IMR-90 (cell line): ENCODE measurements around the gene NFKBIA. TPM values are rescaled to one million over a fixed set of nuclear protein-coding genes. Genes with fewer than 3 reads are reported as not detected.

Source experiments
- ATAC-seq: fragments of 200-7000 bp; cut with Tn5 transposase; 2 replicates; pipeline ENCODE4 v1.9.1; 2020; ENCODE audit warnings: low read depth, mild to moderate bottlenecking, moderate library complexity
- BruUV-seq: library from RNA; stranded (reverse); fragments of 400-500 nt; replicated peaks from 2 replicates; lab custom pipeline; 2021; lab: Mats Ljungman, UMichigan
- CTCF ChIA-PET: fragments of 300-600 bp; formaldehyde crosslinking; extraction: SDS; loops from one replicate; lab custom pipeline; 2021; ENCODE audit warnings: antibody characterized with exemption; lab: Yijun Ruan, JAX
- POLR2A ChIA-PET: fragments of 300-600 bp; sonication (Branson Sonifier 250); formaldehyde crosslinking; loops from one replicate; lab custom pipeline; 2022; ENCODE audit warnings: antibody characterized with exemption; ENCODE audit not compliant: unreplicated experiment; lab: Charles Lee
- DNase-seq: peaks from one replicate; pipeline ENCODE4 v3.0.0; 2013
- H2AFZ ChIP-seq: replicated peaks from 2 replicates; pipeline ENCODE3; 2013; ENCODE audit warnings: low read length, mild to moderate bottlenecking; ENCODE audit not compliant: poor library complexity
- H2AK5ac ChIP-seq: 2 replicates; pipeline ENCODE4 v1.6.1; 2013; ENCODE audit warnings: low read depth, low read length, inconsistent platforms
- H2AK9ac ChIP-seq: replicated peaks from 2 replicates; pipeline ENCODE3; 2013; ENCODE audit warnings: mild to moderate bottlenecking, low read depth, low read length, moderate library complexity; ENCODE audit not compliant: poor library complexity
- H2BK120ac ChIP-seq: 2 replicates; pipeline ENCODE4 v1.6.1; 2013; ENCODE audit warnings: low read depth, low read length, inconsistent platforms
- H2BK15ac ChIP-seq: 3 replicates; pipeline ENCODE4 v1.6.1; 2013; ENCODE audit warnings: low read depth, low read length, inconsistent platforms
- H2BK20ac ChIP-seq: 2 replicates; pipeline ENCODE4 v1.6.1; 2013; ENCODE audit warnings: low read depth, mild to moderate bottlenecking, inconsistent platforms, low read length, moderate library complexity
- H2BK5ac ChIP-seq: 2 replicates; pipeline ENCODE4 v1.6.1; 2013; ENCODE audit warnings: mild to moderate bottlenecking, low read depth, low read length, inconsistent platforms; ENCODE audit not compliant: poor library complexity, severe bottlenecking
- H3K14ac ChIP-seq: replicated peaks from 2 replicates; pipeline ENCODE4 v1.6.1; 2013; ENCODE audit warnings: low read depth, low read length, inconsistent platforms
- H3K18ac ChIP-seq: 2 replicates; pipeline ENCODE4 v1.6.1; 2013; ENCODE audit warnings: low read depth, low read length, control low read depth
- H3K23ac ChIP-seq: 2 replicates; pipeline ENCODE4 v1.6.1; 2013; ENCODE audit warnings: low read depth, low read length, inconsistent platforms
- H3K27ac ChIP-seq: 2 replicates; pipeline ENCODE4 v1.5.1; 2013; ENCODE audit warnings: mild to moderate bottlenecking, control low read depth, low read length; ENCODE audit not compliant: insufficient read depth
- H3K27me3 ChIP-seq: 2 replicates; pipeline ENCODE4 v1.6.1; 2013; ENCODE audit warnings: low read length; ENCODE audit not compliant: control insufficient read depth, insufficient read depth
- H3K36me3 ChIP-seq: 2 replicates; pipeline ENCODE4 v1.6.1; 2013; ENCODE audit warnings: low read length, mixed read lengths; ENCODE audit not compliant: control insufficient read depth, insufficient read depth
- H3K4ac ChIP-seq: 2 replicates; pipeline ENCODE4 v1.6.1; 2013; ENCODE audit warnings: low read depth, low read length, inconsistent platforms
- H3K4me1 ChIP-seq: 2 replicates; pipeline ENCODE4 v1.6.1; 2013; ENCODE audit warnings: low read length, mixed read lengths; ENCODE audit not compliant: control insufficient read depth, insufficient read depth
- H3K4me2 ChIP-seq: 2 replicates; pipeline ENCODE4 v1.6.1; 2013; ENCODE audit warnings: low read depth, mild to moderate bottlenecking, control low read depth, low read length, moderate library complexity
- H3K4me3 ChIP-seq: 2 replicates; pipeline ENCODE4 v1.5.1; 2013; ENCODE audit warnings: low read depth, mild to moderate bottlenecking, control low read depth, low read length, moderate library complexity; ENCODE audit not compliant: insufficient read depth
- H3K56ac ChIP-seq: 2 replicates; pipeline ENCODE4 v1.6.1; 2013; ENCODE audit warnings: low read length, inconsistent platforms; ENCODE audit not compliant: insufficient read depth; ENCODE audit errors: extremely low read depth
- H3K79me1 ChIP-seq, 2 experiments: 2 replicates each; pipeline ENCODE4 v1.6.1; 2013; ENCODE audit warnings: low read length in 2 of 2, inconsistent platforms in 1 of 2, low read depth in 1 of 2
- H3K9ac ChIP-seq: 2 replicates; pipeline ENCODE4 v1.6.1; 2013; ENCODE audit warnings: low read depth, low read length, control low read depth
- H3K9me1 ChIP-seq: 2 replicates; pipeline ENCODE4 v1.6.1; 2013; ENCODE audit warnings: low read length, inconsistent platforms; ENCODE audit not compliant: insufficient read depth
- H3K9me3 ChIP-seq: 2 replicates; pipeline ENCODE4 v1.6.1; 2013; ENCODE audit warnings: low read length; ENCODE audit not compliant: control insufficient read depth, insufficient read depth
- H4K20me1 ChIP-seq: 2 replicates; pipeline ENCODE4 v1.6.1; 2013; ENCODE audit warnings: low read length, inconsistent platforms; ENCODE audit not compliant: insufficient read depth
- H4K5ac ChIP-seq: 2 replicates; pipeline ENCODE4 v1.6.1; 2013; ENCODE audit warnings: mild to moderate bottlenecking, low read depth, low read length, control low read depth
- H4K8ac ChIP-seq, 2 experiments: 2 replicates each; pipeline ENCODE4 v1.6.1; 2013; ENCODE audit warnings: low read depth in 2 of 2, low read length in 2 of 2, control low read depth in 1 of 2, inconsistent platforms in 1 of 2
- H4K91ac ChIP-seq: 2 replicates; pipeline ENCODE4 v1.6.1; 2013; ENCODE audit warnings: low read depth, low read length, inconsistent platforms; ENCODE audit not compliant: insufficient read depth
- BHLHE40 ChIP-seq: fragments of 150-350 bp; IDR thresholded peaks from 2 replicates; pipeline ENCODE4 v1.6.1; 2016; ENCODE audit warnings: mild to moderate bottlenecking, low read depth, low read length
- CEBPB ChIP-seq: IDR thresholded peaks from 2 replicates; pipeline ENCODE4 v1.6.1; 2012; ENCODE audit warnings: low read depth, low read length, improper control_type of control experiment
- CHD1 ChIP-seq: IDR thresholded peaks from 2 replicates; pipeline ENCODE4 v1.6.1; 2012; ENCODE audit warnings: low read depth, low read length, improper control_type of control experiment
- CTCF ChIP-seq: conservative IDR thresholded peaks from 2 replicates; pipeline ENCODE4 v1.5.1; 2012; ENCODE audit warnings: mild to moderate bottlenecking, low read depth, low read length, improper control_type of control experiment
- FOS ChIP-seq: fragments of 150-350 bp; IDR thresholded peaks from 2 replicates; pipeline ENCODE4 v1.6.1; 2016; ENCODE audit warnings: low read depth, low read length
- MAFK ChIP-seq: IDR thresholded peaks from 2 replicates; pipeline ENCODE4 v1.6.1; 2012; ENCODE audit warnings: low read depth, low read length, improper control_type of control experiment
- MAZ ChIP-seq: IDR thresholded peaks from 2 replicates; pipeline ENCODE4 v1.6.1; 2012; ENCODE audit warnings: low read depth, mild to moderate bottlenecking, low read length, improper control_type of control experiment, moderate library complexity, borderline replicate concordance
- POLR2A ChIP-seq: IDR thresholded peaks from 2 replicates; pipeline ENCODE4 v1.6.1; 2012; ENCODE audit warnings: mild to moderate bottlenecking, low read depth, low read length
- RAD21 ChIP-seq: IDR thresholded peaks from 2 replicates; pipeline ENCODE4 v1.6.1; 2012; ENCODE audit warnings: low read length, improper control_type of control experiment
- RCOR1 ChIP-seq: IDR thresholded peaks from 2 replicates; pipeline ENCODE4 v1.6.1; 2012; ENCODE audit warnings: mild to moderate bottlenecking, low read length, improper control_type of control experiment; ENCODE audit not compliant: insufficient replicate concordance
- RFX5 ChIP-seq: IDR thresholded peaks from 2 replicates; pipeline ENCODE4 v1.8.0; 2012; ENCODE audit warnings: low read depth, mild to moderate bottlenecking, low read length, moderate library complexity
- SMC3 ChIP-seq: fragments of 150-350 bp; IDR thresholded peaks from 2 replicates; pipeline ENCODE4 v1.6.1; 2016; ENCODE audit warnings: low read depth, mild to moderate bottlenecking, antibody characterized with exemption, low read length, moderate library complexity
- WGBS, 2 experiments: methylation state at CpG; one replicate each; pipeline versions ENCODE4 v1.1.5 to v1.1.7; 2013; ENCODE audit warnings: missing lambda C conversion rate in 2 of 2; ENCODE audit not compliant: insufficient read length in 1 of 2; ENCODE audit errors: extremely low coverage in 2 of 2; 5-methylcytosine and 5-hydroxymethylcytosine counted together
- dilution Hi-C: fragments of 300-500 bp; cut with HindIII; formaldehyde crosslinking; loops from one replicate; pipeline ENCODE4 v1.14.3; 2018; ENCODE audit warnings: low sequenced_read_pairs; ENCODE audit not compliant: unreplicated experiment
- in situ Hi-C: fragments of 300-500 bp; cut with MboI; formaldehyde crosslinking; loops from 3 replicates; pipeline ENCODE4 v1.14.3; 2019; ENCODE audit warnings: low sequenced_read_pairs, inconsistent platforms, mixed read lengths
- intact Hi-C: fragments of 100-400 bp; cut with micrococcal nuclease; formaldehyde crosslinking; loops from 2 replicates; pipeline ENCODE4 v1.10.0; 2022
- polyA plus RNA-seq, 3 experiments: library from polyadenylated mRNA; depleted of rRNA; stranded (reverse); fragments of >200 nt; gene quantifications; 2 replicates each; pipeline ENCODE4 v1.2.3, GENCODE V29; 2012; ENCODE audit warnings: low replicate concordance in 1 of 3
- total RNA-seq: library from RNA; depleted of rRNA; stranded (reverse); fragments of >200 nt; gene quantifications from 2 replicates; pipeline ENCODE4 v1.2.3, GENCODE V29; 2012
- TF ChIP-seq, protein P1 (sequence below): fragments of 150-350 bp; IDR thresholded peaks from 2 replicates; pipeline ENCODE4 v1.6.1; 2016; ENCODE audit warnings: low read depth, mild to moderate bottlenecking, low read length, moderate library complexity, borderline replicate concordance
- TF ChIP-seq, protein P2 (sequence below): fragments of 150-350 bp; IDR thresholded peaks from 2 replicates; pipeline ENCODE4 v1.6.1; 2017; ENCODE audit warnings: mild to moderate bottlenecking, antibody characterized with exemption, low read length, low read depth

Gene NFKBIA
- total and polyA plus RNA-seq, 2 of the 4 experiments (the other 2 are of a cell fraction) = 71.1 to 97.1 TPM

DNA sequence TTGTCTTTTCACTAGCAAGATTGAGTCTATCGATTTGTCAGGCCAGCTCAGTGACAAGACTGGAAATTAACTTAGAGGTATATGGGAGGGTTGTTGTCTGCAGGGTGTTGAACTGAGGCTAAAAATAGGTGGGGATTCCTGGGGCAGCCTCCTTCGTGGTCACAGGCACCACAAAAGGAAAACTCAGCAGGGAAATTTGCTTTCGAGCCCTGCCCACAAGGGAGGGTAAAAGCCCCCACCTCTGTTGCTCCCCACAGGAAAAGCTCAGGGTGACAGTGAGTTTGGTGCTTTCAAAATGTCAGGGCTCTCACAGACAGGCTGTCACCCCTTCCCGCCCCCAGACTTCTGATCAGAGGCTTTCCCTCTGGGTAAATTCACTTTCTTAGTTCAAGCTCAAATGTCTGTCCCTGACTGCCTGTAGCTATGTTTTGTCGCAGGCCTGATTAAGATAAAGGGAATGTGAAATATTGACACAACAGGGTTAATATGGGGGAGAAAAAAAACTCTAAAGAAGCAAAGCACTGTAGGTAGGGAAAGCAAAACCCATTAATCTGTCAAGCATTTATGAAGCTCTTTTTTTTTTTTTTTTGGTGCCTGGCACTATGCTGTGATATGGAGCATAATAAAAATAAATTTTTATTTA lies 11.7 kb upstream of the NFKBIA start:
- POLR2A ChIA-PET = interaction anchor here (0.5 to 0.7 kb wide), 2 partner anchors 35 to 124 kb away, joined by 4 to 5 read pairs; partner anchors contain the start of gene PSMA6
- in situ Hi-C loops = loop anchor here (25.0 kb wide), 1 partner anchor 754 kb away; no protein-coding TSS in a partner anchor
- no peak for TF ChIP-seq MAZ
- no peak for TF ChIP-seq CHD1
- TF ChIP-seq RFX5 = no peak
- no peak for TF ChIP-seq FOS
- no peak for TF ChIP-seq RAD21
- TF ChIP-seq, protein P1, sequence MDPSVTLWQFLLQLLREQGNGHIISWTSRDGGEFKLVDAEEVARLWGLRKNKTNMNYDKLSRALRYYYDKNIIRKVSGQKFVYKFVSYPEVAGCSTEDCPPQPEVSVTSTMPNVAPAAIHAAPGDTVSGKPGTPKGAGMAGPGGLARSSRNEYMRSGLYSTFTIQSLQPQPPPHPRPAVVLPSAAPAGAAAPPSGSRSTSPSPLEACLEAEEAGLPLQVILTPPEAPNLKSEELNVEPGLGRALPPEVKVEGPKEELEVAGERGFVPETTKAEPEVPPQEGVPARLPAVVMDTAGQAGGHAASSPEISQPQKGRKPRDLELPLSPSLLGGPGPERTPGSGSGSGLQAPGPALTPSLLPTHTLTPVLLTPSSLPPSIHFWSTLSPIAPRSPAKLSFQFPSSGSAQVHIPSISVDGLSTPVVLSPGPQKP = no peak
- no peak for TF ChIP-seq SMC3
- no peak for TF ChIP-seq POLR2A
- TF ChIP-seq RCOR1 = no peak
- TF ChIP-seq CEBPB = no peak
- TF ChIP-seq BHLHE40 = no peak
- TF ChIP-seq, protein P2, sequence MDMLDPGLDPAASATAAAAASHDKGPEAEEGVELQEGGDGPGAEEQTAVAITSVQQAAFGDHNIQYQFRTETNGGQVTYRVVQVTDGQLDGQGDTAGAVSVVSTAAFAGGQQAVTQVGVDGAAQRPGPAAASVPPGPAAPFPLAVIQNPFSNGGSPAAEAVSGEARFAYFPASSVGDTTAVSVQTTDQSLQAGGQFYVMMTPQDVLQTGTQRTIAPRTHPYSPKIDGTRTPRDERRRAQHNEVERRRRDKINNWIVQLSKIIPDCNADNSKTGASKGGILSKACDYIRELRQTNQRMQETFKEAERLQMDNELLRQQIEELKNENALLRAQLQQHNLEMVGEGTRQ = no peak
- no peak for TF ChIP-seq MAFK
- TF ChIP-seq CTCF = no peak

More for the DNA sequence above, 11.7 kb upstream of the NFKBIA start:
- BruUV-seq = no TSS peak
- no peaks in the 10 kb centered on the region for H3K36me3 ChIP-seq
- H3K27ac ChIP-seq = no peak overlapping the region
- H4K91ac ChIP-seq = no peak overlapping the region
- H3K4me1 ChIP-seq = peaks cover 20% of the 10 kb centered on the region
- no peak overlapping the region for H2BK5ac ChIP-seq
- no peak overlapping the region for H3K18ac ChIP-seq
- peak overlapping the region in 1 of 2 experiments; percentile 13; a peak in 1 of 4 replicates for H4K8ac ChIP-seq
- no peak overlapping the region for H2AK9ac ChIP-seq
- H3K23ac ChIP-seq = no peak overlapping the region
- H3K9ac ChIP-seq = no peak overlapping the region
- DNase-seq (no peak), ATAC-seq (no peak)
- no peaks in the 10 kb centered on the region for H4K20me1 ChIP-seq
- H3K4me2 ChIP-seq = 0 out of 2 replicates have a peak overlapping the region, but pooled peaks have one; percentile 8
- H4K5ac ChIP-seq = no peak overlapping the region
- H2AFZ ChIP-seq = peak overlapping the region; percentile 60
- H2AK5ac ChIP-seq = no peak overlapping the region
- no peak overlapping the region for H3K56ac ChIP-seq
- H3K79me1 ChIP-seq = peaks cover 0 to 3% of the 10 kb centered on the region in 2 experiments; a peak in 1 of 4 replicates
- dilution Hi-C loops = no loop called here
- H3K9me1 ChIP-seq = peaks cover 16% of the 10 kb centered on the region
- CTCF ChIA-PET = interaction anchor here (0.8 kb wide), 2 partner anchors 201 to 276 kb away, joined by 4 read pairs; no protein-coding TSS in a partner anchor
- peak overlapping the region; percentile 15; the same call in 1 of the 2 replicates for H3K14ac ChIP-seq
- no peaks in the 10 kb centered on the region for H3K27me3 ChIP-seq
- 0 out of 2 replicates have a peak overlapping the region, but pooled peaks have one; percentile 39 for H2BK20ac ChIP-seq
- H2BK15ac ChIP-seq = no peak overlapping the region
- no peaks in the 10 kb centered on the region for H3K9me3 ChIP-seq
- H2BK120ac ChIP-seq = peak overlapping the region; percentile 63
- no peak overlapping the region for H3K4me3 ChIP-seq
- H3K4ac ChIP-seq = peak overlapping the region; percentile 46
- intact Hi-C loops = loop anchor here (10.0 kb wide), 2 partner anchors 371 to 541 kb away; partner anchors contain the start of genes BAZ1A and FAM177A1
- 40% methylated on average over 1 of the region's 5 CpGs; no CpG with 5 or more reads in 1 of the 2 experiments for WGBS, 2 experiments
